Measurements from ENCODE around the gene TAGAP. TPM values are rescaled to one million over a fixed set of nuclear protein-coding genes. Genes with fewer than 3 reads are reported as not detected.
A peak's percentile ranks its signal among the peaks of the same experiment; 100 is the strongest.

The TAGAP gene
- total and polyA plus RNA-seq, 5 donors from 2014 or later, result 105 to 330 (median 190) TPM

- Histone ChIP-seq H3K36me3 (ENCODE audit: control insufficient read depth, insufficient read depth, low read length) (no peaks in the 10 kb centered on the region), H3K4me1 (ENCODE audit: control insufficient read depth, insufficient read depth, low read length, poor library complexity, severe bottlenecking) (peaks cover 25% of the 10 kb centered on the region), H3K27ac (ENCODE audit: insufficient read depth, low read length, poor library complexity, severe bottlenecking) (no peak overlapping the region), H3K4me3 (ENCODE audit: low read depth, low read length) (no peak overlapping the region), H3K27me3 (ENCODE audit: control insufficient read depth, insufficient read depth, low read length) (no peaks in the 10 kb centered on the region), H3K9me3 (ENCODE audit: control insufficient read depth in 2 of 2, low read length in 2 of 2) (no peaks in the 10 kb centered on the region)
- H3K4me3 Mint-ChIP-seq, result peak overlapping the region in 1 of 4 donors; percentile 12
- H3K9me3 Mint-ChIP-seq, result no peaks in the 10 kb centered on the region
- H3K27ac Mint-ChIP-seq, result no peak overlapping the region
- H3K27me3 Mint-ChIP-seq, result no peaks in the 10 kb centered on the region
- peaks cover 10 to 40% (median 36%) of the 10 kb centered on the region in 4 donors for H3K4me1 Mint-ChIP-seq
- DNase-seq (no peak), ATAC-seq (ENCODE audit: low read depth in 2 of 2) (no peak)
- peaks cover 15% of the 10 kb centered on the region for H3K36me3 Mint-ChIP-seq
Measured at GRCh38 chr6:159005436-159005835, 39.4 kb downstream of the TAGAP start.

- no peak overlapping the region for H3K4me3 ChIP-seq (ENCODE audit: low read depth, low read length)
- H3K4me3 Mint-ChIP-seq, result peak overlapping the region in 1 of 4 donors; percentile 56
- H3K9me3 ChIP-seq (ENCODE audit: control insufficient read depth in 2 of 2, low read length in 2 of 2), result no peaks in the 10 kb centered on the region
- H3K27ac ChIP-seq (ENCODE audit: insufficient read depth, low read length, poor library complexity, severe bottlenecking), result no peak overlapping the region
- H3K4me1 Mint-ChIP-seq, result peaks cover 13 to 45% (median 32%) of the 10 kb centered on the region in 4 donors
- H3K36me3 Mint-ChIP-seq, result peaks cover 15% of the 10 kb centered on the region
- no peaks in the 10 kb centered on the region for H3K27me3 ChIP-seq (ENCODE audit: control insufficient read depth, insufficient read depth, low read length)
- H3K27me3 Mint-ChIP-seq, result peaks cover under 1% of the 10 kb centered on the region
- H3K4me1 ChIP-seq (ENCODE audit: control insufficient read depth, insufficient read depth, low read length, poor library complexity, severe bottlenecking), result peaks cover 22% of the 10 kb centered on the region
- ATAC-seq (ENCODE audit: low read depth in 2 of 2) (no peak), DNase-seq (no peak)
- H3K9me3 Mint-ChIP-seq, result no peaks in the 10 kb centered on the region
- H3K27ac Mint-ChIP-seq, result no peak overlapping the region
- no peaks in the 10 kb centered on the region for H3K36me3 ChIP-seq (ENCODE audit: control insufficient read depth, insufficient read depth, low read length)
Measured at GRCh38 chr6:159004592-159004991, 40.2 kb downstream of the TAGAP start.

DNA sequence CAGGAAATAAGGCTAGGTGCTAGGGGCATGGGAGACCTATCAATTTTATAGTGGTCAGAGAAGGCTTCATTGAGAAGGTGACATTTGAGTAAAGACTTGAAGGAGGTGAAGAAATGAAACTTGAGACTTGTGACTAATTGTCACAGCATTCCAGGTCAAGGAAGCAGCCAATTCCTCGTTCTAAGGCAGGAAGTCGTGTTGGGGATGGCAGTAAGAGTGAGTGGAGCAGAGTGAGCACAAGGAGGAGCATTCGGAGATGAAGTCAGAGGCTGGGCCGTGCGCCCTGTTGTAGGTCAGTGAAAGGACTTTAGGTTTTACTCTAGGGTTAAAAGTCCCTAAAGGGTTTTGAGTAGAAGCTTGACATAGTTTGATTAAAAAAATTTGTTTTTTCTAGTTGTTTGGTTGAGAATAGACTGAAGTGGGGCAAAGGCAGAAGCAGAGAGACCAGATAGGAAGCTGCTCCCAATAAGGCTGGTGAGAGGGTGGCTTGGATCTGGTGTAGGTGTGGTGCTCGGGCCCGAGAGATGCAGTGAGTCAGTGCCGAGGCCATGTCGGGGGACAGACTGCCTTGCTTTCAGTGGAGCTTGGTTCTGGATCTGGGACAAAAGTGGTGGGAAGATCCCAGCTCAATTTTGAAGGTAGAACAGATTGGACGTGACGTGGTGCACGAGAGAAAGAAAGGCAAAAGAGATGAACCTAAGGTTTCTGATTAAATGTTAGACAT, 42.2 kb downstream of the TAGAP start:
- Mint-ChIP-seq H3K4me3 (peak overlapping the region in 1 of 4 donors; percentile 99), H3K27me3 (peaks cover 4% of the 10 kb centered on the region), H3K36me3 (peaks cover 15% of the 10 kb centered on the region), H3K9me3 (no peaks in the 10 kb centered on the region), H3K27ac (peak overlapping the region in 2 of 3 donors; percentile 16 to 35), H3K4me1 (peaks cover 15 to 40% (median 25%) of the 10 kb centered on the region in 4 donors)
- no peak overlapping the region for H3K4me3 ChIP-seq (ENCODE audit: low read depth, low read length)
- ATAC-seq (ENCODE audit: low read depth in 2 of 2), result no peak
- H3K27me3 ChIP-seq (ENCODE audit: control insufficient read depth, insufficient read depth, low read length), result no peaks in the 10 kb centered on the region
- H3K4me1 ChIP-seq (ENCODE audit: control insufficient read depth, insufficient read depth, low read length, poor library complexity, severe bottlenecking), result peaks cover 23% of the 10 kb centered on the region
- no peaks in the 10 kb centered on the region for H3K36me3 ChIP-seq (ENCODE audit: control insufficient read depth, insufficient read depth, low read length)
- no peaks in the 10 kb centered on the region for H3K9me3 ChIP-seq (ENCODE audit: control insufficient read depth in 2 of 2, low read length in 2 of 2)
- no peak for DNase-seq
- H3K27ac ChIP-seq (ENCODE audit: insufficient read depth, low read length, poor library complexity, severe bottlenecking), result no peak overlapping the region

DNA sequence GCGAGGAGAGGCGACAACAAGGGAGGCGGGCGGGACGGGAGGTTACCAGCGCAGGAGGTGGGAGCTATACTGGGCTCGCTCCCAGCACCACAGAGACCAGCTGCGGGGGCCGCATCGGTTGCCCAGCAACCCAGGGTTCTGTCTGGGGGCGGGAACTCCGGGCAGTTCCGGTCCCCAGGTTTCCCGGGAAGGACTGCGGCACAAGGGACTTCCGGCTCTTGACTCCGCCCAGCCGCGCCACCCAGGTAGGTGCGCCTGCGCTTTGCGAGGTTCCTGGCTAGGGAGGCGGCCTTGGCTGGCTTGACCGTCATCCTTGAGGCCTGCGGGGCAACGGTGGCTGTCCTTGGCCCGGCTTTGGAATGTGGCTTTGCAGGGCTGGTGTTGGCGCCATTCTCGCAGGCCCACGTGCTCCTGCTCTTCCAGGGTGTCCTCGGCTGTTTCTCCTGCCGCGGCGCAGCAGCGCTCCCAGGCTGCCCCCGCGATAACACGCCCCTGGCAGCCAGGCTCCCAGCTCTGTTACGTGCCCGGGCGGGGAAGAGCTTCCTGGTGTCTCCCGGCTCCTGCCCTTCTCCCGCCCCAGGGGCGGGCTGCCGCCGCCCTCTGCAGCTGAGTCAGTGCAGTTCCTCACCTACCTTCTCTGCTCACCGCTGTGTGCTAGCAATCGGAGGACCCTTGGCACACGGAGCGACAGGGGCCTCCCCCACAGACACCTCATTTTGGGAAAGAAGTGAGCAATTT, 45.0 kb downstream of the TAGAP start, which contains the start of gene RSPH3:
Gene RSPH3 (minus strand): TSS at position 537 of the 738 bp plus-strand sequence. CDS start 652 bp downstream, outside the sequence.
- H3K9me3 Mint-ChIP-seq, result no peaks in the 10 kb centered on the region
- H3K36me3 ChIP-seq (ENCODE audit: control insufficient read depth, insufficient read depth, low read length), result no peaks in the 10 kb centered on the region
- peaks cover 4% of the 10 kb centered on the region for H3K27me3 Mint-ChIP-seq
- ATAC-seq (ENCODE audit: low read depth in 2 of 2) (peak; percentile 86 to 87), DNase-seq (peak; percentile 81 to 93 (median 88))
- no peaks in the 10 kb centered on the region for H3K9me3 ChIP-seq (ENCODE audit: control insufficient read depth in 2 of 2, low read length in 2 of 2)
- peak within 1 kb of the TSS; percentile 97 to 99 (median 98) for H3K4me3 Mint-ChIP-seq
- H3K27ac Mint-ChIP-seq, result peak within 1 kb of the TSS; percentile 83 to 91 (median 91)
- H3K27me3 ChIP-seq (ENCODE audit: control insufficient read depth, insufficient read depth, low read length), result no peaks in the 10 kb centered on the region
- H3K4me1 ChIP-seq (ENCODE audit: control insufficient read depth, insufficient read depth, low read length, poor library complexity, severe bottlenecking), result peaks cover 23% of the 10 kb centered on the region
- peaks cover 14% of the 10 kb centered on the region for H3K36me3 Mint-ChIP-seq
- peak within 1 kb of the TSS; percentile 71 for H3K27ac ChIP-seq (ENCODE audit: insufficient read depth, low read length, poor library complexity, severe bottlenecking)
- peaks cover 20 to 40% (median 25%) of the 10 kb centered on the region in 4 donors for H3K4me1 Mint-ChIP-seq
- peak within 1 kb of the TSS; percentile 86 for H3K4me3 ChIP-seq (ENCODE audit: low read depth, low read length)

GRCh38 chr6:158999154-158999665, 45.6 kb downstream of the TAGAP start:
- H3K4me3 Mint-ChIP-seq, result peak overlapping the region; percentile 97 to 99 (median 98)
- peaks cover 23% of the 10 kb centered on the region for H3K4me1 ChIP-seq (ENCODE audit: control insufficient read depth, insufficient read depth, low read length, poor library complexity, severe bottlenecking)
- no peaks in the 10 kb centered on the region for H3K9me3 ChIP-seq (ENCODE audit: control insufficient read depth in 2 of 2, low read length in 2 of 2)
- H3K4me1 Mint-ChIP-seq, result peaks cover 20 to 39% (median 25%) of the 10 kb centered on the region in 4 donors
- no peaks in the 10 kb centered on the region for H3K27me3 ChIP-seq (ENCODE audit: control insufficient read depth, insufficient read depth, low read length)
- no peaks in the 10 kb centered on the region for H3K9me3 Mint-ChIP-seq
- ATAC-seq (ENCODE audit: low read depth in 2 of 2) (peak; percentile 19 to 23), DNase-seq (peak in 1 of 3 donors; percentile 20)
- peaks cover 4% of the 10 kb centered on the region for H3K27me3 Mint-ChIP-seq
- peak overlapping the region; percentile 86 for H3K4me3 ChIP-seq (ENCODE audit: low read depth, low read length)
- H3K36me3 ChIP-seq (ENCODE audit: control insufficient read depth, insufficient read depth, low read length), result no peaks in the 10 kb centered on the region
- peaks cover 10% of the 10 kb centered on the region for H3K36me3 Mint-ChIP-seq
- H3K27ac ChIP-seq (ENCODE audit: insufficient read depth, low read length, poor library complexity, severe bottlenecking), result peak overlapping the region; percentile 71
- peak overlapping the region; percentile 83 to 91 (median 91) for H3K27ac Mint-ChIP-seq

- Mint-ChIP-seq H3K4me3 (peak overlapping the region in 2 of 4 donors; percentile 38 to 79), H3K36me3 (peaks cover 10% of the 10 kb centered on the region), H3K9me3 (no peaks in the 10 kb centered on the region), H3K4me1 (peaks cover 13 to 27% (median 21%) of the 10 kb centered on the region in 4 donors), H3K27me3 (peaks cover 4% of the 10 kb centered on the region), H3K27ac (no peak overlapping the region)
- Histone ChIP-seq H3K4me1 (ENCODE audit: control insufficient read depth, insufficient read depth, low read length, poor library complexity, severe bottlenecking) (peaks cover 23% of the 10 kb centered on the region), H3K9me3 (ENCODE audit: control insufficient read depth in 2 of 2, low read length in 2 of 2) (no peaks in the 10 kb centered on the region), H3K27me3 (ENCODE audit: control insufficient read depth, insufficient read depth, low read length) (no peaks in the 10 kb centered on the region), H3K4me3 (ENCODE audit: low read depth, low read length) (no peak overlapping the region), H3K27ac (ENCODE audit: insufficient read depth, low read length, poor library complexity, severe bottlenecking) (no peak overlapping the region), H3K36me3 (ENCODE audit: control insufficient read depth, insufficient read depth, low read length) (no peaks in the 10 kb centered on the region)
- ATAC-seq (ENCODE audit: low read depth in 2 of 2) (no peak), DNase-seq (no peak)
Measured at GRCh38 chr6:158996856-158997255, 47.9 kb downstream of the TAGAP start.

DNA sequence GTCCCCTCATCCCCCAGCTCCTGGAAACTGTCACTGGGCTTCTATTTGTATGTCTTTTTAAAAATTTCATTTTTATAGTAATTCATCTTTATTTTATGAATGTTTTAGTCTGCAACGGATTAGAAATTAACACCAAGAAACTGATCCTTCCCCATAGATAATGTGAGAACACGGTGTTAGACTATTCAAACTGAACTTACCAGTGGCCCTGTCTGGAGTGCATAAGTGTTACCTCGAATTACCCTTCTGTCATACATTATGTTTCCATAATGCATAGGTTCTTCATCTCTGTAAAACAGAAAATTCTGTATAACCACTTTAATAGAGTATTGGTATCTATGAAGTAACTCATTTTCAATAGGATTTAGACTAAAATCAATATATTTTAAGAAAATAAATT, 51.2 kb downstream of the TAGAP start:
- H3K36me3 ChIP-seq (ENCODE audit: control insufficient read depth, insufficient read depth, low read length), result no peaks in the 10 kb centered on the region
- no peak overlapping the region for H3K27ac ChIP-seq (ENCODE audit: insufficient read depth, low read length, poor library complexity, severe bottlenecking)
- Mint-ChIP-seq H3K36me3 (peaks cover 10% of the 10 kb centered on the region), H3K4me3 (no peak overlapping the region), H3K9me3 (peaks cover 0 to 6% (median under 1%) of the 10 kb centered on the region in 7 donors), H3K27me3 (no peaks in the 10 kb centered on the region), H3K4me1 (peaks cover 0 to 19% (median 7%) of the 10 kb centered on the region in 4 donors), H3K27ac (no peak overlapping the region)
- H3K4me3 ChIP-seq (ENCODE audit: low read depth, low read length), result no peak overlapping the region
- no peak for DNase-seq
- peaks cover 2 to 8% of the 10 kb centered on the region in 2 experiments for H3K9me3 ChIP-seq (ENCODE audit: control insufficient read depth in 2 of 2, low read length in 2 of 2)
- H3K4me1 ChIP-seq (ENCODE audit: control insufficient read depth, insufficient read depth, low read length, poor library complexity, severe bottlenecking), result no peaks in the 10 kb centered on the region
- no peak for ATAC-seq (ENCODE audit: low read depth in 2 of 2)
- no peaks in the 10 kb centered on the region for H3K27me3 ChIP-seq (ENCODE audit: control insufficient read depth, insufficient read depth, low read length)

Measured in CD4-positive, CD25-positive, alpha-beta regulatory T cell (primary cell).